Nephron (organoid): ENCODE results near the gene WDTC1.

Source experiments
- H3K27ac Mint-ChIP-seq, 3 experiments: 2 replicates each; pipeline ENCODE4 v1.8.0; 2020; ENCODE audit warnings: mixed read lengths in 3 of 3, mild to moderate bottlenecking in 2 of 3, moderate library complexity in 1 of 3
- H3K27me3 Mint-ChIP-seq: 2 replicates; pipeline ENCODE4 v1.8.0; 2021; ENCODE audit warnings: low read depth, mild to moderate bottlenecking, moderate library complexity, mixed read lengths
- H3K36me3 Mint-ChIP-seq: 2 replicates; pipeline ENCODE4 v1.8.0; 2020; ENCODE audit warnings: low read depth, mixed read lengths
- H3K4me1 Mint-ChIP-seq: 2 replicates; pipeline ENCODE4 v1.8.0; 2020; ENCODE audit warnings: mixed read lengths
- H3K4me3 Mint-ChIP-seq, 3 experiments: 2 replicates each; pipeline ENCODE4 v1.8.0; 2020; ENCODE audit warnings: mild to moderate bottlenecking in 3 of 3, mixed read lengths in 3 of 3, moderate library complexity in 2 of 3
- H3K9me3 Mint-ChIP-seq: 2 replicates; pipeline ENCODE4 v1.8.0; 2020; ENCODE audit warnings: mixed read lengths
- CTCF ChIP-seq, 3 experiments: fragments of 200-600 bp; sonication (generic); IDR thresholded peaks; one replicate each; pipeline ENCODE4 v1.5.0; 2021; ENCODE audit warnings: antibody characterized with exemption in 3 of 3; ENCODE audit not compliant: unreplicated experiment in 3 of 3

Gene WDTC1

GRCh38 chr1:27303509-27303908 is 69.1 kb downstream of the WDTC1 start:
- Mint-ChIP-seq H3K27ac (peak overlapping the region in 2 of 3 experiments; percentile 54 to 87), H3K9me3 (no peaks in the 10 kb centered on the region), H3K4me3 (no peak overlapping the region), H3K36me3 (peaks cover 7% of the 10 kb centered on the region), H3K4me1 (peaks cover 59% of the 10 kb centered on the region), H3K27me3 (no peaks in the 10 kb centered on the region)
- TF ChIP-seq CTCF (IDR thresholded peaks at IDR 0.05; ENCODE audit: unreplicated experiment in 3 of 3), result no peak

- no peak for TF ChIP-seq CTCF (IDR thresholded peaks at IDR 0.05; ENCODE audit: unreplicated experiment in 3 of 3)
- H3K4me3 Mint-ChIP-seq, result no peak overlapping the region
- H3K27ac Mint-ChIP-seq, result peak overlapping the region; percentile 81 to 98 (median 87)
- peaks cover 35% of the 10 kb centered on the region for H3K4me1 Mint-ChIP-seq
- no peaks in the 10 kb centered on the region for H3K9me3 Mint-ChIP-seq
- H3K27me3 Mint-ChIP-seq, result no peaks in the 10 kb centered on the region
- H3K36me3 Mint-ChIP-seq, result peaks cover 7% of the 10 kb centered on the region
These were observed 71.6 kb downstream of the WDTC1 start for GRCh38 chr1:27306071-27306470.

- H3K9me3 Mint-ChIP-seq, result no peaks in the 10 kb centered on the region
- TF ChIP-seq CTCF (IDR thresholded peaks at IDR 0.05; ENCODE audit: unreplicated experiment in 3 of 3), result no peak
- peak overlapping the region; percentile 87 to 98 (median 96) for H3K27ac Mint-ChIP-seq
- no peaks in the 10 kb centered on the region for H3K27me3 Mint-ChIP-seq
- H3K4me1 Mint-ChIP-seq, result peaks cover 30% of the 10 kb centered on the region
- peaks cover 6% of the 10 kb centered on the region for H3K36me3 Mint-ChIP-seq
- H3K4me3 Mint-ChIP-seq, result peak overlapping the region in 2 of 3 experiments; percentile 36 to 42
These were observed 72.7 kb downstream of the WDTC1 start for GRCh38 chr1:27306892-27307761.

- no peaks in the 10 kb centered on the region for H3K9me3 Mint-ChIP-seq
- H3K27ac Mint-ChIP-seq, result peak overlapping the region; percentile 87 to 98 (median 96)
- peak overlapping the region in 1 of 3 experiments; percentile 19 for H3K4me3 Mint-ChIP-seq
- H3K36me3 Mint-ChIP-seq, result peaks cover 4% of the 10 kb centered on the region
- no peak for TF ChIP-seq CTCF (IDR thresholded peaks at IDR 0.05; ENCODE audit: unreplicated experiment in 3 of 3)
- H3K4me1 Mint-ChIP-seq, result peaks cover 37% of the 10 kb centered on the region
- H3K27me3 Mint-ChIP-seq, result no peaks in the 10 kb centered on the region
These were observed 73.6 kb downstream of the WDTC1 start for GRCh38 chr1:27307874-27308598.

GRCh38 chr1:27314169-27314568 is 79.7 kb downstream of the WDTC1 start:
- peak overlapping the region; percentile 25 to 63 (median 62) for H3K27ac Mint-ChIP-seq
- H3K9me3 Mint-ChIP-seq, result no peaks in the 10 kb centered on the region
- H3K27me3 Mint-ChIP-seq, result peaks cover 4% of the 10 kb centered on the region
- H3K4me1 Mint-ChIP-seq, result peaks cover 27% of the 10 kb centered on the region
- no peak for TF ChIP-seq CTCF (IDR thresholded peaks at IDR 0.05; ENCODE audit: unreplicated experiment in 3 of 3)
- no peaks in the 10 kb centered on the region for H3K36me3 Mint-ChIP-seq
- no peak overlapping the region for H3K4me3 Mint-ChIP-seq
